Upper lobe of left lung (tissue), 4 donors: ENCODE measurements around the gene MYO1E.

ENCODE experiments used
- CTCF ChIP-seq, 6 experiments: fragments of 450-650 bp in 4 of 6; fragments of 200-600 bp in 2 of 6; sonication (generic) in 2 of 6; IDR thresholded peaks; one replicate each; pipeline ENCODE4 v1.5.1; 2016 to 2019; ENCODE audit warnings: antibody characterized with exemption in 6 of 6
- POLR2A ChIP-seq, 4 donors: fragments of 450-650 bp; IDR thresholded peaks; one replicate each; pipeline ENCODE4 v1.5.1; 2016 to 2017; ENCODE audit warnings: antibody characterized with exemption in 4 of 4, mild to moderate bottlenecking in 2 of 4
- POLR2AphosphoS5 ChIP-seq, 2 donors: sonication (generic); formaldehyde crosslinking; IDR thresholded peaks; one replicate each; pipeline ENCODE4 v1.5.1; 2017; ENCODE audit warnings: antibody characterized with exemption in 2 of 2

- TF ChIP-seq CTCF (IDR thresholded peaks at IDR 0.05) (no peak), POLR2A (IDR thresholded peaks at IDR 0.05) (no peak), POLR2AphosphoS5 (IDR thresholded peaks at IDR 0.05) (no peak)
Measured at GRCh38 chr15:59329091-59329490, 43.6 kb downstream of the MYO1E start.
